Prostate gland (tissue), 2 donors: ENCODE results near the gene VPS9D1. TPM values are rescaled to one million over a fixed set of nuclear protein-coding genes. Genes with fewer than 3 reads are reported as not detected.

Source experiments
- DNase-seq: peaks from one replicate; pipeline ENCODE4 v3.0.0-alpha.2; 2019; ENCODE audit warnings: low spot score
- H3K27ac ChIP-seq, 2 donors: fragments of 200-600 bp; sonication (generic); 2 replicates each; pipeline ENCODE4 v1.5.1; 2017 to 2019
- H3K27me3 ChIP-seq: fragments of 200-600 bp; sonication (generic); replicated peaks from 2 replicates; pipeline ENCODE4 v1.5.1; 2019; ENCODE audit not compliant: insufficient read depth
- H3K36me3 ChIP-seq, 2 donors: fragments of 200-600 bp; sonication (generic); 1 replicate in 1 of 2; 2 replicates in 1 of 2; pipeline versions ENCODE4 v1.5.1 to v1.8.1; 2017 to 2019
- H3K4me1 ChIP-seq: fragments of 200-600 bp; sonication (generic); replicated peaks from 2 replicates; pipeline ENCODE4 v1.5.1; 2019
- H3K4me3 ChIP-seq, 2 donors: fragments of 200-600 bp; sonication (generic); 2 replicates each; pipeline ENCODE4 v1.5.1; 2017 to 2019
- H3K9me3 ChIP-seq: fragments of 200-600 bp; sonication (generic); 2 replicates; pipeline ENCODE4 v1.5.1; 2017
- CTCF ChIP-seq, 4 experiments: fragments of 200-600 bp in 2 of 4; fragments of 450-650 bp in 2 of 4; sonication (generic) in 2 of 4; IDR thresholded peaks; 1 replicate in 3 of 4; 2 replicates in 1 of 4; pipeline ENCODE4 v1.5.1; 2016 to 2019; ENCODE audit warnings: antibody characterized with exemption in 4 of 4, mild to moderate bottlenecking in 2 of 4, moderate library complexity in 2 of 4
- POLR2A ChIP-seq: fragments of 450-650 bp; IDR thresholded peaks from one replicate; pipeline ENCODE4 v1.6.1; 2016; ENCODE audit warnings: antibody characterized with exemption, mild to moderate bottlenecking
- POLR2AphosphoS5 ChIP-seq: sonication (generic); formaldehyde crosslinking; IDR thresholded peaks from one replicate; pipeline ENCODE4 v1.6.1; 2017; ENCODE audit warnings: antibody characterized with exemption
- WGBS: methylation state at CpG from one replicate; pipeline ENCODE4 v1.1.5; 2018; 5-methylcytosine and 5-hydroxymethylcytosine counted together
- intact Hi-C: fragments of 100-400 bp; cut with DNase I; formaldehyde crosslinking; loops from one replicate; pipeline ENCODE4 v1.14.2; 2022
- total RNA-seq, 2 donors: library from RNA; depleted of rRNA; stranded (reverse); fragments of >200 nt; gene quantifications; one replicate each; pipeline ENCODE4 v1.1.0, GENCODE V29; 2016

Gene VPS9D1
- total RNA-seq, 2 donors from 2014 or later, result 8.5 to 16.0 TPM

- Histone ChIP-seq H3K27me3 (no peaks in the 10 kb centered on the region), H3K27ac (no peak overlapping the region), H3K4me3 (no peak overlapping the region), H3K4me1 (no peaks in the 10 kb centered on the region), H3K9me3 (no peaks in the 10 kb centered on the region), H3K36me3 (peaks cover 15 to 42% of the 10 kb centered on the region in 2 donors)
- no peak for TF ChIP-seq CTCF (IDR thresholded peaks at IDR 0.05)
- TF ChIP-seq POLR2AphosphoS5, result no peak
- no peak for TF ChIP-seq POLR2A
- DNase-seq, result no peak
- intact Hi-C loops, result no loop called here
- 89% methylated on average over 17 of the region's 17 CpGs for WGBS
Measured at GRCh38 chr16:89733322-89733721, 12.6 kb upstream of the VPS9D1 start.

- Histone ChIP-seq H3K9me3 (no peaks in the 10 kb centered on the region), H3K27ac (no peak overlapping the region), H3K4me1 (no peaks in the 10 kb centered on the region), H3K27me3 (no peaks in the 10 kb centered on the region), H3K4me3 (no peak overlapping the region), H3K36me3 (peaks cover 11 to 37% of the 10 kb centered on the region in 2 donors)
- no peak for TF ChIP-seq POLR2A
- TF ChIP-seq POLR2AphosphoS5, result no peak
- no peak for TF ChIP-seq CTCF (IDR thresholded peaks at IDR 0.05)
- 91% methylated on average over 9 of the region's 9 CpGs for WGBS
- intact Hi-C loops, result no loop called here
- DNase-seq, result no peak
Measured at GRCh38 chr16:89732918-89733242, 12.2 kb upstream of the VPS9D1 start.

GRCh38 chr16:89732142-89732917 is 11.6 kb upstream of the VPS9D1 start:
- WGBS, result 88% methylated on average over 24 of the region's 24 CpGs
- no peak for DNase-seq
- Histone ChIP-seq H3K36me3 (peaks cover 9 to 34% of the 10 kb centered on the region in 2 donors), H3K4me3 (no peak overlapping the region), H3K27ac (no peak overlapping the region), H3K4me1 (no peaks in the 10 kb centered on the region), H3K9me3 (no peaks in the 10 kb centered on the region), H3K27me3 (no peaks in the 10 kb centered on the region)
- TF ChIP-seq CTCF (IDR thresholded peaks at IDR 0.05) (no peak), POLR2A (no peak), POLR2AphosphoS5 (no peak)
- intact Hi-C loops, result no loop called here

- no peak for DNase-seq
- TF ChIP-seq POLR2A, result no peak
- no peak for TF ChIP-seq CTCF (IDR thresholded peaks at IDR 0.05)
- TF ChIP-seq POLR2AphosphoS5, result no peak
- Histone ChIP-seq H3K36me3 (peaks cover 9 to 34% of the 10 kb centered on the region in 2 donors), H3K27me3 (no peaks in the 10 kb centered on the region), H3K27ac (no peak overlapping the region), H3K4me3 (no peak overlapping the region), H3K4me1 (no peaks in the 10 kb centered on the region), H3K9me3 (no peaks in the 10 kb centered on the region)
- WGBS, result 73% methylated on average over 22 of the region's 22 CpGs
- intact Hi-C loops, result no loop called here
Measured at GRCh38 chr16:89730610-89731234, 10.0 kb upstream of the VPS9D1 start.
